ENCODE data around the gene TRIM33. TPM values are rescaled to one million over a fixed set of nuclear protein-coding genes. Genes with fewer than 3 reads are reported as not detected.

Gene TRIM33
- total and polyA plus RNA-seq, 2 of the 13 experiments (the other 11 are each of a cell fraction or from before 2014, with no cell fraction given) = 35.5 to 42.2 TPM

- TF ChIP-seq PHF5A (CRISPR knock-in tag; IDR thresholded peaks at IDR 0.05; ENCODE audit: low read depth, unreplicated experiment) (no peak), ZNF33B (CRISPR knock-in tag; IDR thresholded peaks at IDR 0.05) (no peak), ZBTB4 (CRISPR knock-in tag; IDR thresholded peaks at IDR 0.05; ENCODE audit: borderline replicate concordance) (no peak), ZNF704 (CRISPR knock-in tag; IDR thresholded peaks at IDR 0.05; ENCODE audit: borderline replicate concordance) (no peak), HIC2 (CRISPR knock-in tag; IDR thresholded peaks at IDR 0.05; ENCODE audit: low read depth) (no peak), HCFC1 (IDR thresholded peaks at IDR 0.05; ENCODE audit: low read depth, low read length) (no peak), NFYC (CRISPR knock-in tag; IDR thresholded peaks at IDR 0.05) (no peak), TAF15 (IDR thresholded peaks at IDR 0.05; ENCODE audit: low read depth, low read length, poor library complexity, severe bottlenecking) (no peak), HDAC6 (IDR thresholded peaks at IDR 0.05; ENCODE audit: low read depth, low read length) (no peak), PHF21A (CRISPR knock-in tag; IDR thresholded peaks at IDR 0.05) (no peak), MZF1 (CRISPR knock-in tag; IDR thresholded peaks at IDR 0.05; ENCODE audit: borderline replicate concordance) (no peak), ZNF644 (CRISPR knock-in tag; IDR thresholded peaks at IDR 0.05; ENCODE audit: low read depth) (peak; percentile 53), ZNF431 (CRISPR knock-in tag; IDR thresholded peaks at IDR 0.05; ENCODE audit: borderline replicate concordance, low read depth) (no peak)
- TF ChIP-seq, protein P1, sequence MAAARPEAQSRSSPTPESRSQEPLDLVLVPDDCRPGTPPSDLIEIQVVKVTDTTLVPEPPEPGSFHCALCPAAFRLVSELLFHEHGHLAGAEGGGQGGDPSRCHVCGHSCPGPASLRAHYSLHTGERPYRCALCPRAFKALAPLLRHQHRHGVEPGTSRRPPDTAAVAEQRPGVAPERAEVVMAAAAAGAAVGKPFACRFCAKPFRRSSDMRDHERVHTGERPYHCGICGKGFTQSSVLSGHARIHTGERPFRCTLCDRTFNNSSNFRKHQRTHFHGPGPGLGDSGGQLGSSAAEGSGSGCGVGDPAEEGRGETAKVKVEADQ (CRISPR knock-in tag; IDR thresholded peaks at IDR 0.05; ENCODE audit: borderline replicate concordance) = no peak
- TF ChIP-seq, protein P2, sequence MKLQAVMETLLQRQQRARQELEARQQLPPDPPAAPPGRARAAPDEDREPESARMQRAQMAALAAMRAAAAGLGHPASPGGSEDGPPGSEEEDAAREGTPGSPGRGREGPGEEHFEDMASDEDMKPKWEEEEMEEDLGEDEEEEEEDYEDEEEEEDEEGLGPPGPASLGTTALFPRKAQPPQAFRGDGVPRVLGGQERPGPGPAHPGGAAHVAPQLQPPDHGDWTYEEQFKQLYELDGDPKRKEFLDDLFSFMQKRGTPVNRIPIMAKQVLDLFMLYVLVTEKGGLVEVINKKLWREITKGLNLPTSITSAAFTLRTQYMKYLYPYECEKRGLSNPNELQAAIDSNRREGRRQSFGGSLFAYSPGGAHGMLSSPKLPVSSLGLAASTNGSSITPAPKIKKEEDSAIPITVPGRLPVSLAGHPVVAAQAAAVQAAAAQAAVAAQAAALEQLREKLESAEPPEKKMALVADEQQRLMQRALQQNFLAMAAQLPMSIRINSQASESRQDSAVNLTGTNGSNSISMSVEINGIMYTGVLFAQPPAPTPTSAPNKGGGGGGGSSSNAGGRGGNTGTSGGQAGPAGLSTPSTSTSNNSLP (IDR thresholded peaks at IDR 0.05; ENCODE audit: low read depth, low read length) = peak; percentile 27; the same call in 1 of the 2 replicates
Measured at GRCh38 chr1:114435088-114435715, 75.8 kb downstream of the TRIM33 start (continued).
